HCT116 (cell line): Measurements from ENCODE around the gene OR5C1. TPM values are rescaled to one million over a fixed set of nuclear protein-coding genes. Genes with fewer than 3 reads are reported as not detected.
A peak's percentile ranks its signal among the peaks of the same experiment; 100 is the strongest.

Experiments used
- ATAC-seq: fragments of 200-7000 bp; cut with Tn5 transposase; 2 replicates; pipeline ENCODE4 v1.9.1; 2020; ENCODE audit warnings: mild to moderate bottlenecking, moderate library complexity
- BruUV-seq: library from RNA; stranded (reverse); fragments of 400-500 nt; replicated peaks from 2 replicates; lab custom pipeline; 2021; lab: Mats Ljungman, UMichigan
- CTCF ChIA-PET: fragments of 300-600 bp; sonication (Branson Sonifier 250); formaldehyde crosslinking; loops from one replicate; lab custom pipeline; 2021; ENCODE audit warnings: antibody characterized with exemption; lab: Charles Lee
- POLR2A ChIA-PET: fragments of 300-600, 350-600 bp; sonication (Branson Sonifier 250); formaldehyde crosslinking; loops from one replicate; lab custom pipeline; 2021; ENCODE audit warnings: antibody characterized with exemption; lab: Charles Lee
- RAD21 ChIA-PET, 2 experiments: fragments of 300-600 bp; sonication (Branson Sonifier 250); formaldehyde crosslinking; loops; one replicate each; lab custom pipeline; 2023; ENCODE audit warnings: low total read pairs in 2 of 2; ENCODE audit not compliant: uncharacterized antibody in 2 of 2, unreplicated experiment in 2 of 2, low non-redundant PET in 1 of 2; lab: Charles Lee
- DNase-seq: peaks from one replicate; pipeline ENCODE4 v3.0.0-alpha.2; 2010; ENCODE audit warnings: low read depth, low spot score
- H2AFZ ChIP-seq: fragments of 200-600 bp; shearing (Covaris generic), sonication (generic); 2 replicates; pipeline ENCODE4 v1.6.1; 2017; ENCODE audit warnings: low read depth, mixed run types, mixed read lengths, antibody characterized with exemption, low read length; ENCODE audit not compliant: poor library complexity, severe bottlenecking
- H3K27ac ChIP-seq: 2 replicates; pipeline ENCODE4 v1.5.1; 2012; ENCODE audit warnings: low read depth, low read length
- H3K27me3 ChIP-seq: fragments of 200-600 bp; sonication (generic); 2 replicates; pipeline ENCODE4 v1.6.1; 2016; ENCODE audit warnings: mixed run types, low read length, mixed read lengths; ENCODE audit not compliant: insufficient read depth
- H3K36me3 ChIP-seq, 2 experiments: fragments of 200-500 bp in 1 of 2; fragments of 200-600 bp in 1 of 2; sonication (Bioruptor generic) in 1 of 2; sonication (generic) in 1 of 2; 2 replicates each; pipeline versions ENCODE4 v1.5.1 to v1.6.1; 2014 to 2016; ENCODE audit warnings: low read length in 2 of 2, inconsistent platforms in 1 of 2, mixed read lengths in 1 of 2, mixed run types in 1 of 2; ENCODE audit not compliant: insufficient read depth in 2 of 2, control insufficient read depth in 1 of 2
- H3K4me1 ChIP-seq, 2 experiments: fragments of 200-600 bp in 1 of 2; sonication (generic) in 1 of 2; 2 replicates each; pipeline versions ENCODE4 v1.5.1 to v1.6.1; 2012 to 2017; ENCODE audit warnings: low read length in 2 of 2, inconsistent platforms in 1 of 2, mild to moderate bottlenecking in 1 of 2, mixed read lengths in 1 of 2, mixed run types in 1 of 2, moderate library complexity in 1 of 2; ENCODE audit not compliant: insufficient read depth in 2 of 2, control insufficient read depth in 1 of 2
- H3K4me2 ChIP-seq: fragments of 200-600 bp; sonication (generic); 2 replicates; pipeline ENCODE4 v1.6.1; 2017; ENCODE audit warnings: mixed run types, low read length, mixed read lengths
- H3K4me3 ChIP-seq, 2 experiments: fragments of 200-600 bp in 1 of 2; sonication (generic) in 1 of 2; replicated peaks in 1 of 2; 2 replicates each; pipeline ENCODE4 v1.5.1; 2011 to 2016; ENCODE audit warnings: low read length in 2 of 2, control low read depth in 1 of 2, low read depth in 1 of 2, mild to moderate bottlenecking in 1 of 2, mixed read lengths in 1 of 2, mixed run types in 1 of 2
- H3K79me2 ChIP-seq: fragments of 200-600 bp; sonication (generic); 2 replicates; pipeline ENCODE4 v1.6.1; 2017; ENCODE audit warnings: mild to moderate bottlenecking, mixed run types, low read length, moderate library complexity, mixed read lengths; ENCODE audit not compliant: insufficient read depth
- H3K9ac ChIP-seq: fragments of 200-600 bp; sonication (generic); 2 replicates; pipeline ENCODE4 v1.6.1; 2016; ENCODE audit warnings: low read length, mixed read lengths
- H3K9me2 ChIP-seq: fragments of 200-600 bp; sonication (generic), shearing (Covaris generic); 2 replicates; pipeline ENCODE4 v1.6.1; 2017; ENCODE audit warnings: mixed run types, mild to moderate bottlenecking, moderate library complexity; ENCODE audit not compliant: insufficient read depth
- H3K9me3 ChIP-seq, 2 experiments: fragments of 200-500 bp in 1 of 2; fragments of 200-600 bp in 1 of 2; sonication (Bioruptor generic) in 1 of 2; sonication (generic) in 1 of 2; 2 replicates each; pipeline ENCODE4 v1.6.1; 2014 to 2017; ENCODE audit warnings: low read length in 2 of 2, mixed read lengths in 2 of 2, inconsistent platforms in 1 of 2, low read depth in 1 of 2, mild to moderate bottlenecking in 1 of 2, mixed run types in 1 of 2, moderate library complexity in 1 of 2; ENCODE audit not compliant: control insufficient read depth in 1 of 2, insufficient read depth in 1 of 2
- H4K20me1 ChIP-seq: fragments of 200-600 bp; sonication (generic), shearing (Covaris generic); 2 replicates; pipeline ENCODE4 v1.6.1; 2017; ENCODE audit warnings: mixed run types, mild to moderate bottlenecking, moderate library complexity; ENCODE audit not compliant: insufficient read depth
- ATF3 ChIP-seq: IDR thresholded peaks from 2 replicates; pipeline ENCODE4 v1.6.1; 2012
- CEBPB ChIP-seq: IDR thresholded peaks from 2 replicates; pipeline ENCODE4 v1.6.1; 2012; ENCODE audit warnings: low read depth
- EZH2phosphoT487 ChIP-seq: fragments of 200-600 bp; IDR thresholded peaks from 2 replicates; pipeline ENCODE4 v1.6.1; 2018; ENCODE audit warnings: antibody characterized with exemption, borderline replicate concordance
- JUND ChIP-seq: IDR thresholded peaks from 2 replicates; pipeline ENCODE4 v1.6.1; 2012
- MAX ChIP-seq: IDR thresholded peaks from 2 replicates; pipeline ENCODE4 v1.6.1; 2012
- RAD21 ChIP-seq: IDR thresholded peaks from 2 replicates; pipeline ENCODE4 v1.6.1; 2012; ENCODE audit warnings: low read depth, mild to moderate bottlenecking
- SIN3A ChIP-seq: IDR thresholded peaks from 2 replicates; pipeline ENCODE4 v1.6.1; 2012; ENCODE audit warnings: low read depth
- ZNF274 ChIP-seq: fragments of 200-500 bp; sonication (Bioruptor generic); IDR thresholded peaks from 2 replicates; pipeline ENCODE4 v1.6.1; 2014; ENCODE audit warnings: mild to moderate bottlenecking, low read depth, low read length, inconsistent platforms
- intact Hi-C: fragments of 100-400 bp; cut with micrococcal nuclease; formaldehyde crosslinking; loops from 2 replicates; pipeline ENCODE4 v1.10.0; 2022
- total RNA-seq: library from RNA; stranded (reverse); gene quantifications from one replicate; pipeline ENCODE4 v1.2.1, GENCODE V29; 2021; ENCODE audit not compliant: unreplicated experiment

The OR5C1 gene
- total RNA-seq, 1 experiment from 2014 or later: not detected

GRCh38 chr9:122797316-122798063, 8.8 kb downstream of the OR5C1 start:
- ChIA-PET POLR2A (no interaction called here), CTCF (interaction anchor here (0.7 kb wide), 1 partner anchor 345 kb away, joined by 3 read pairs; no protein-coding TSS in a partner anchor)
- TF ChIP-seq RAD21 (peak; percentile 18; the same call in 1 of the 2 replicates), CEBPB (no peak), EZH2phosphoT487 (no peak), SIN3A (no peak), JUND (no peak)

GRCh38 chr9:122800066-122801060, 11.6 kb downstream of the OR5C1 start, which contains the start of gene OR1K1:
TSS of gene OR1K1 (plus strand) at chr9:122800123. CDS start at chr9:122800123, 0 bp downstream.
- ChIA-PET CTCF (no interaction called here), RAD21 (no interaction called here)
- Histone ChIP-seq H3K27ac (no peak within 1 kb of the TSS), H3K36me3 (no peaks in the 10 kb centered on the region), H3K4me1 (peaks cover 0 to 3% of the 10 kb centered on the region in 2 experiments; a peak in 1 of 4 replicates), H3K9ac (no peak within 1 kb of the TSS), H4K20me1 (no peaks in the 10 kb centered on the region), H3K4me2 (no peak within 1 kb of the TSS), H3K9me2 (no peaks in the 10 kb centered on the region)
- DNase-seq: no peak
- intact Hi-C loops: no loop called here
- no peak for TF ChIP-seq ATF3
- TF ChIP-seq MAX: no peak
- TF ChIP-seq ZNF274: no peak
- TF ChIP-seq, all 23 proteins: peak for 0
- POLR2A ChIA-PET: no interaction called here
- no peaks in the 10 kb centered on the region for H3K27me3 ChIP-seq
- no peak within 1 kb of the TSS for H2AFZ ChIP-seq
- no TSS peak for BruUV-seq
- no peaks in the 10 kb centered on the region for H3K79me2 ChIP-seq
- no peaks in the 10 kb centered on the region for H3K9me3 ChIP-seq
- no peak within 1 kb of the TSS for H3K4me3 ChIP-seq
- ATAC-seq: no peak

More at GRCh38 chr9:122797316-122798063, 8.8 kb downstream of the OR5C1 start:
- Histone ChIP-seq H3K9me3 (no peaks in the 10 kb centered on the region), H4K20me1 (no peaks in the 10 kb centered on the region), H3K36me3 (no peaks in the 10 kb centered on the region), H2AFZ (no peak overlapping the region), H3K4me2 (no peak overlapping the region), H3K79me2 (no peaks in the 10 kb centered on the region), H3K27ac (no peak overlapping the region), H3K9ac (no peak overlapping the region), H3K4me3 (no peak overlapping the region), H3K27me3 (no peaks in the 10 kb centered on the region), H3K4me1 (peaks cover 0 to 3% of the 10 kb centered on the region in 2 experiments; a peak in 1 of 4 replicates), H3K9me2 (no peaks in the 10 kb centered on the region)
- BruUV-seq: no TSS peak
- intact Hi-C loops: no loop called here
- DNase-seq (no peak), ATAC-seq (peak; percentile 40; the same call in 1 of the 2 replicates)
- RAD21 ChIA-PET: no interaction called here
